ENCODE results near the gene CD2.

CD2 gene

GRCh38 chr1:116781034-116781433, 26.8 kb downstream of the CD2 start:
- Histone ChIP-seq H3K9me3 (ENCODE audit: severe bottlenecking) (no peaks in the 10 kb centered on the region), H3K27me3 (ENCODE audit: insufficient read depth, low read depth, severe bottlenecking) (no peaks in the 10 kb centered on the region), H3K27ac (no peak overlapping the region), H3K4me3 (ENCODE audit: low read depth, low read length) (no peak overlapping the region), H3K36me3 (no peaks in the 10 kb centered on the region)
- no peak for TF ChIP-seq CTCF (IDR thresholded peaks at IDR 0.05; ENCODE audit: low read depth, low read length)
- no peak for DNase-seq

- Histone ChIP-seq H3K9me3 (ENCODE audit: severe bottlenecking) (peaks cover 3% of the 10 kb centered on the region), H3K4me3 (ENCODE audit: low read depth, low read length) (no peak overlapping the region)
- TF ChIP-seq CTCF (IDR thresholded peaks at IDR 0.05; ENCODE audit: low read depth, low read length): no peak
These were observed 30.8 kb downstream of the CD2 start for GRCh38 chr1:116785006-116785405.

GRCh38 chr1:116786049-116786448, 31.8 kb downstream of the CD2 start:
- DNase-seq: no peak
- no peak overlapping the region for H3K27ac ChIP-seq
- H3K27me3 ChIP-seq (ENCODE audit: insufficient read depth, low read depth, severe bottlenecking): peaks cover 5% of the 10 kb centered on the region
- no peaks in the 10 kb centered on the region for H3K36me3 ChIP-seq
- H3K9me3 ChIP-seq (ENCODE audit: severe bottlenecking): peaks cover 3% of the 10 kb centered on the region
- no peak for TF ChIP-seq CTCF (IDR thresholded peaks at IDR 0.05; ENCODE audit: low read depth, low read length)
- H3K4me3 ChIP-seq (ENCODE audit: low read depth, low read length): no peak overlapping the region

More at GRCh38 chr1:116785006-116785405, 30.8 kb downstream of the CD2 start:
- Histone ChIP-seq H3K27me3 (ENCODE audit: insufficient read depth, low read depth, severe bottlenecking) (peaks cover 5% of the 10 kb centered on the region), H3K27ac (no peak overlapping the region), H3K36me3 (no peaks in the 10 kb centered on the region)
- no peak for DNase-seq

GRCh38 chr1:116791727-116792126, 37.5 kb downstream of the CD2 start:
- Histone ChIP-seq H3K9me3 (ENCODE audit: severe bottlenecking) (peaks cover 2% of the 10 kb centered on the region), H3K27ac (no peak overlapping the region), H3K36me3 (no peaks in the 10 kb centered on the region), H3K4me3 (ENCODE audit: low read depth, low read length) (no peak overlapping the region), H3K27me3 (ENCODE audit: insufficient read depth, low read depth, severe bottlenecking) (peaks cover 5% of the 10 kb centered on the region)
- TF ChIP-seq CTCF (IDR thresholded peaks at IDR 0.05; ENCODE audit: low read depth, low read length): no peak
- no peak for DNase-seq

GRCh38 chr1:116793357-116793935, 39.2 kb downstream of the CD2 start:
- H3K36me3 ChIP-seq: no peaks in the 10 kb centered on the region
- no peak overlapping the region for H3K27ac ChIP-seq
- no peaks in the 10 kb centered on the region for H3K9me3 ChIP-seq (ENCODE audit: severe bottlenecking)
- TF ChIP-seq CTCF (IDR thresholded peaks at IDR 0.05; ENCODE audit: low read depth, low read length): no peak
- H3K27me3 ChIP-seq (ENCODE audit: insufficient read depth, low read depth, severe bottlenecking): peaks cover under 1% of the 10 kb centered on the region
- DNase-seq: no peak
- no peak overlapping the region for H3K4me3 ChIP-seq (ENCODE audit: low read depth, low read length)

GRCh38 chr1:116794371-116794770, 40.1 kb downstream of the CD2 start:
- Histone ChIP-seq H3K4me3 (ENCODE audit: low read depth, low read length) (no peak overlapping the region), H3K36me3 (no peaks in the 10 kb centered on the region), H3K27me3 (ENCODE audit: insufficient read depth, low read depth, severe bottlenecking) (no peaks in the 10 kb centered on the region), H3K9me3 (ENCODE audit: severe bottlenecking) (no peaks in the 10 kb centered on the region), H3K27ac (no peak overlapping the region)
- DNase-seq: no peak
- no peak for TF ChIP-seq CTCF (IDR thresholded peaks at IDR 0.05; ENCODE audit: low read depth, low read length)

Data from WERI-Rb-1 (cell line).